ENCODE results near the gene ZNF410. TPM values are rescaled to one million over a fixed set of nuclear protein-coding genes. Genes with fewer than 3 reads are reported as not detected.
A peak's percentile ranks its signal among the peaks of the same experiment; 100 is the strongest.
"Not testable (repeated sequence)": the region's sequence is repeated elsewhere in the genome, so short reads cannot be mapped to it uniquely, and the experiment has no call there.

ZNF410 gene
- total and polyA plus RNA-seq, 2 of the 13 experiments (the other 11 are each of a cell fraction or from before 2014, with no cell fraction given), result 19.2 to 44.3 TPM

- H3K4me3 ChIP-seq (replicated peaks in 1 of 3; ENCODE audit: insufficient read depth in 1 of 3, low read depth in 2 of 3, low read length in 3 of 3), result no peak overlapping the region
- no peaks in the 10 kb centered on the region for H3K4me1 ChIP-seq (ENCODE audit: insufficient read depth, low read length)
- no peak overlapping the region for H3K9ac ChIP-seq (ENCODE audit: insufficient read depth, low read depth, low read length)
- BruUV-seq (replicated peaks), result no TSS peak
- ATAC-seq, result no peak
- no peaks in the 10 kb centered on the region for H3K9me3 ChIP-seq (ENCODE audit: low read length)
- H2AFZ ChIP-seq (ENCODE audit: low read length), result no peak overlapping the region
- CTCF ChIA-PET (ENCODE audit: low intra/inter-chr PET ratio, low total read pairs), result no interaction called here
- no peaks in the 10 kb centered on the region for H3K27me3 ChIP-seq (ENCODE audit: control insufficient read depth in 1 of 2, insufficient read depth in 2 of 2, low read length in 2 of 2)
- TF ChIP-seq, protein P1, sequence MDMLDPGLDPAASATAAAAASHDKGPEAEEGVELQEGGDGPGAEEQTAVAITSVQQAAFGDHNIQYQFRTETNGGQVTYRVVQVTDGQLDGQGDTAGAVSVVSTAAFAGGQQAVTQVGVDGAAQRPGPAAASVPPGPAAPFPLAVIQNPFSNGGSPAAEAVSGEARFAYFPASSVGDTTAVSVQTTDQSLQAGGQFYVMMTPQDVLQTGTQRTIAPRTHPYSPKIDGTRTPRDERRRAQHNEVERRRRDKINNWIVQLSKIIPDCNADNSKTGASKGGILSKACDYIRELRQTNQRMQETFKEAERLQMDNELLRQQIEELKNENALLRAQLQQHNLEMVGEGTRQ (IDR thresholded peaks at IDR 0.05; ENCODE audit: low read depth, low read length), result no peak
- TF ChIP-seq, protein P1 (CRISPR knock-in tag; IDR thresholded peaks at IDR 0.05; ENCODE audit: borderline replicate concordance), result no peak
- TF ChIP-seq HMGXB4 (CRISPR knock-in tag; IDR thresholded peaks at IDR 0.05; ENCODE audit: borderline replicate concordance in 1 of 2, low read depth in 1 of 2), result no peak
- peak; percentile 94 for TF ChIP-seq MAFF (IDR thresholded peaks at IDR 0.05; ENCODE audit: low read depth, low read length)
- peak; percentile 85 to 96 for TF ChIP-seq MAFK (conservative IDR thresholded peaks at IDR 0.05 in 1 of 2, IDR thresholded peaks at IDR 0.05 in 1 of 2; ENCODE audit: low read length in 2 of 2)
- 82% methylated on average over 8 of the region's 8 CpGs for WGBS (ENCODE audit: low lambda C conversion rate)
- intact Hi-C loops (cut with micrococcal nuclease; ENCODE audit: unreplicated experiment), result no loop called here
- H3K27ac ChIP-seq (ENCODE audit: extremely low read length, insufficient read depth, low read length), result no peak overlapping the region
- no peak for DNase-seq (ENCODE audit: low spot score)
- POLR2A ChIA-PET, result interaction anchor here (0.9 to 1.6 kb wide), 2 partner anchors 14 to 15 kb away, joined by 3 to 4 read pairs; partner anchors contain the start of gene PTGR2
- no peaks in the 10 kb centered on the region for H3K79me2 ChIP-seq (ENCODE audit: insufficient read depth, low read length)
- no peaks in the 10 kb centered on the region for H4K20me1 ChIP-seq (ENCODE audit: insufficient read depth, low read length)
- 0 out of 5 replicates have a peak, but pooled peaks cover 0 to 1% of the 10 kb centered on the region in 2 experiments for H3K36me3 ChIP-seq (replicated peaks in 1 of 2; ENCODE audit: control insufficient read depth in 1 of 2, insufficient read depth in 2 of 2, low read length in 2 of 2)
- in situ Hi-C loops (cut with HindIII; ENCODE audit: extremely low pct_ligation_motif_present, low pct_unique_long_range_greater_than_20kb), result no loop called here
- H3K4me2 ChIP-seq (ENCODE audit: low read depth, low read length), result no peak overlapping the region
- no peak for FAIRE-seq
These were observed 21.0 kb upstream of the ZNF410 start for GRCh38 chr14:73865534-73866113.

DNA sequence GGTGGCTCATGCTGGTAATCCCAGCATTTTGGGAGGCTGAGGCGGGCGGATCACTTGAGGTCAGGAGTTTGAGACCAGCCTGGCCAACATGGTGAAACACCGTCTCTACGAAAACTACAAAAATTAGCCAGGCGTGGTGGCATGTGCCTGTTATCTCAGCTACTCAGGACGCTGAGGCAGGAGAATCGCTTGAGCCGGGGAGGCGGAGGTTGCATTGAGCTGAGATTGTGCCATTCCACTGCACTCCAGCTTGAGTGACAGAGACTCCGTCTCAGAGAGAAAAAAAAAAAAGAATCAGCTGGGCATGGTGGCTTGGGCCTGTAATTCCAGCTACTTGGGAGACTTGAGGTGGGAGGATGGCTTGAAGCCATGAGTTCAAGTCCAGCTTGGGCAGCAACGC, 16.9 kb upstream of the ZNF410 start:
- WGBS (ENCODE audit: low lambda C conversion rate), result 97% methylated on average over 11 of the region's 11 CpGs
- H3K4me3 ChIP-seq (replicated peaks in 1 of 3; ENCODE audit: insufficient read depth in 1 of 3, low read depth in 2 of 3, low read length in 3 of 3); H3K4me2 ChIP-seq (ENCODE audit: low read depth, low read length); in situ Hi-C loops (cut with HindIII; ENCODE audit: extremely low pct_ligation_motif_present, low pct_unique_long_range_greater_than_20kb); H3K27me3 ChIP-seq (ENCODE audit: control insufficient read depth in 1 of 2, insufficient read depth in 2 of 2, low read length in 2 of 2); H3K36me3 ChIP-seq (replicated peaks in 1 of 2; ENCODE audit: control insufficient read depth in 1 of 2, insufficient read depth in 2 of 2, low read length in 2 of 2); H3K9me3 ChIP-seq (ENCODE audit: low read length); BruUV-seq (replicated peaks); H3K9ac ChIP-seq (ENCODE audit: insufficient read depth, low read depth, low read length); H3K27ac ChIP-seq (ENCODE audit: extremely low read length, insufficient read depth, low read length); DNase-seq (ENCODE audit: low spot score); ATAC-seq; H3K4me1 ChIP-seq (ENCODE audit: insufficient read depth, low read length); FAIRE-seq; H2AFZ ChIP-seq (ENCODE audit: low read length); H4K20me1 ChIP-seq (ENCODE audit: insufficient read depth, low read length); CTCF ChIA-PET (ENCODE audit: low intra/inter-chr PET ratio, low total read pairs); H3K79me2 ChIP-seq (ENCODE audit: insufficient read depth, low read length): not testable (repeated sequence)
- POLR2A ChIA-PET, result interaction anchor here (0.5 kb wide), 1 partner anchor 292 kb away, joined by 3 read pairs; no protein-coding TSS in a partner anchor
- intact Hi-C loops (cut with micrococcal nuclease; ENCODE audit: unreplicated experiment), result loop anchor here (2.0 kb wide), 1 partner anchor 141 kb away; no protein-coding TSS in a partner anchor

Measured in HepG2 (cell line).